ENCODE results near the gene MAPK12.

Gene MAPK12

GRCh38 chr22:50216055-50216683 is 45.3 kb downstream of the MAPK12 start:
- H3K36me3 ChIP-seq (ENCODE audit: control insufficient read depth, insufficient read depth, low read length), result peaks cover 73% of the 10 kb centered on the region

GRCh38 chr22:50215297-50216054 is 46.0 kb downstream of the MAPK12 start:
- Histone ChIP-seq H3K9ac (ENCODE audit: low read depth, low read length) (no peak overlapping the region), H3K4me3 (ENCODE audit: low read depth, low read length) (no peak overlapping the region), H3K9me3 (ENCODE audit: control insufficient read depth, insufficient read depth, low read length) (no peaks in the 10 kb centered on the region), H3K27me3 (ENCODE audit: control insufficient read depth, insufficient read depth, low read length) (no peaks in the 10 kb centered on the region), H3K4me1 (ENCODE audit: control insufficient read depth, insufficient read depth, low read length) (no peaks in the 10 kb centered on the region), H3K36me3 (ENCODE audit: control insufficient read depth, insufficient read depth, low read length) (peaks cover 72% of the 10 kb centered on the region)

More at GRCh38 chr22:50216055-50216683, 45.3 kb downstream of the MAPK12 start:
- H3K4me1 ChIP-seq (ENCODE audit: control insufficient read depth, insufficient read depth, low read length), result no peaks in the 10 kb centered on the region
- no peak overlapping the region for H3K4me3 ChIP-seq (ENCODE audit: low read depth, low read length)
- no peaks in the 10 kb centered on the region for H3K9me3 ChIP-seq (ENCODE audit: control insufficient read depth, insufficient read depth, low read length)
- H3K9ac ChIP-seq (ENCODE audit: low read depth, low read length), result no peak overlapping the region
- H3K27me3 ChIP-seq (ENCODE audit: control insufficient read depth, insufficient read depth, low read length), result no peaks in the 10 kb centered on the region

GRCh38 chr22:50213263-50213662 is 48.2 kb downstream of the MAPK12 start:
- Histone ChIP-seq H3K4me1 (ENCODE audit: control insufficient read depth, insufficient read depth, low read length) (no peaks in the 10 kb centered on the region), H3K9ac (ENCODE audit: low read depth, low read length) (no peak overlapping the region), H3K4me3 (ENCODE audit: low read depth, low read length) (no peak overlapping the region), H3K36me3 (ENCODE audit: control insufficient read depth, insufficient read depth, low read length) (peaks cover 65% of the 10 kb centered on the region), H3K27me3 (ENCODE audit: control insufficient read depth, insufficient read depth, low read length) (no peaks in the 10 kb centered on the region), H3K9me3 (ENCODE audit: control insufficient read depth, insufficient read depth, low read length) (no peaks in the 10 kb centered on the region)

DNA sequence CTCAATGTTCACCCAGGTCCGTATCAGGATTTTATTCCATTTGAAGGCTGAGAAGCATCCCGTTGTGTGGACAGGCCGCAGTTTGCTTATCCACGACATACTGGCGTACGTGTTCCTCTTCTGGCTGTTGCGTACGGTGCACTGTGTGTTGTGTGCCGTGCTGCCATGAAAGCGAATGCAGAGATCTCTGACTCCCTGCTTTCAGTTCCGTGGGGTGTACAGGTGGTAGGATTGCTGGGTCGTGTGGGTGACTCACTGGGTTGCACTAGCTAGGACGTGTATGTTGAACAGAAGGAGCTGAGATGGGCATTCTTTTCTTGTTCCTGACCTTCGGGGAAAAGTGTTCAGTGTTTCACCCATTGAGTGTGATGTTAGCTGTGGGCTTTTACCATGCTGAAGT is 50.3 kb downstream of the MAPK12 start:
- no peaks in the 10 kb centered on the region for H3K4me1 ChIP-seq (ENCODE audit: control insufficient read depth, insufficient read depth, low read length)
- H3K4me3 ChIP-seq (ENCODE audit: low read depth, low read length), result no peak overlapping the region
- H3K9me3 ChIP-seq (ENCODE audit: control insufficient read depth, insufficient read depth, low read length), result no peaks in the 10 kb centered on the region
- no peaks in the 10 kb centered on the region for H3K27me3 ChIP-seq (ENCODE audit: control insufficient read depth, insufficient read depth, low read length)
- no peak overlapping the region for H3K9ac ChIP-seq (ENCODE audit: low read depth, low read length)
- peaks cover 51% of the 10 kb centered on the region for H3K36me3 ChIP-seq (ENCODE audit: control insufficient read depth, insufficient read depth, low read length)

DNA sequence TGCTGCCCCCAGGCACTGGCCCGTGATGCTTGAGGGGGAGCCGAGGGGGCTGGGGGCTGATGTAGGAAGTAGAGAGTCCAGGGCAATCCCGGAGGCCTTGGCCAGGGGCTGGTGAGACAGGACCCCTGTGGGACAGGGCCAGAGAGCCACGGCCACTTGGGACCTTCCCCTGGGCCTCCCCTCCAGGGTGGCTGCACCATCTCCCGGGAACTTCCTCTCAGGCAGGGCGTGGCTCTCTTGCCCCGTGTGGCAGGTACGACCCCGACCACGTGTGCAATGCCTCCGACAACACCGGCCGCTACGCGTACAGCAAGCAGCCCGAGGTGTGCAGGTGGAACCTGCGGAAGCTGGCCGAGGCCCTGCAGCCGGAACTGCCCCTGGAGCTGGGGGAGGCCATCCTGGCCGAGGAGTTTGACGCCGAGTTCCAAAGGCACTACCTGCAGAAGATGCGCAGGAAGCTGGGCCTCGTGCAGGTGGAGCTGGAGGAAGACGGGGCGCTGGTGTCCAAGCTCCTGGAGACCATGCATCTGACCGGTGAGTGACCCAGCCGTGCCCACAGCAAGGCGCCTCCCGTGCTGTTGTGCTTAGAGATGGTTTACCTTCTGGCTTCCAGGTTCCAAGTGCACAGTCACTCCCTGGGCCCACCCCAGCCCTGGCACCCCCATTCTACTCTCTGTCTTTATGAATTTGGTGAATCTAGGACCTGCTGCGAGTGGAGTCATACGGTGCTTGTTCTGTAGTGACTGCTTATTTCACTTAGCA is 50.9 kb downstream of the MAPK12 start:
- no peaks in the 10 kb centered on the region for H3K4me1 ChIP-seq (ENCODE audit: control insufficient read depth, insufficient read depth, low read length)
- H3K27me3 ChIP-seq (ENCODE audit: control insufficient read depth, insufficient read depth, low read length), result no peaks in the 10 kb centered on the region
- H3K9me3 ChIP-seq (ENCODE audit: control insufficient read depth, insufficient read depth, low read length), result no peaks in the 10 kb centered on the region
- peaks cover 45% of the 10 kb centered on the region for H3K36me3 ChIP-seq (ENCODE audit: control insufficient read depth, insufficient read depth, low read length)
- H3K9ac ChIP-seq (ENCODE audit: low read depth, low read length), result no peak overlapping the region
- no peak overlapping the region for H3K4me3 ChIP-seq (ENCODE audit: low read depth, low read length)

GRCh38 chr22:50209893-50210292 is 51.6 kb downstream of the MAPK12 start:
- H3K36me3 ChIP-seq (ENCODE audit: control insufficient read depth, insufficient read depth, low read length), result peaks cover 39% of the 10 kb centered on the region

DNA sequence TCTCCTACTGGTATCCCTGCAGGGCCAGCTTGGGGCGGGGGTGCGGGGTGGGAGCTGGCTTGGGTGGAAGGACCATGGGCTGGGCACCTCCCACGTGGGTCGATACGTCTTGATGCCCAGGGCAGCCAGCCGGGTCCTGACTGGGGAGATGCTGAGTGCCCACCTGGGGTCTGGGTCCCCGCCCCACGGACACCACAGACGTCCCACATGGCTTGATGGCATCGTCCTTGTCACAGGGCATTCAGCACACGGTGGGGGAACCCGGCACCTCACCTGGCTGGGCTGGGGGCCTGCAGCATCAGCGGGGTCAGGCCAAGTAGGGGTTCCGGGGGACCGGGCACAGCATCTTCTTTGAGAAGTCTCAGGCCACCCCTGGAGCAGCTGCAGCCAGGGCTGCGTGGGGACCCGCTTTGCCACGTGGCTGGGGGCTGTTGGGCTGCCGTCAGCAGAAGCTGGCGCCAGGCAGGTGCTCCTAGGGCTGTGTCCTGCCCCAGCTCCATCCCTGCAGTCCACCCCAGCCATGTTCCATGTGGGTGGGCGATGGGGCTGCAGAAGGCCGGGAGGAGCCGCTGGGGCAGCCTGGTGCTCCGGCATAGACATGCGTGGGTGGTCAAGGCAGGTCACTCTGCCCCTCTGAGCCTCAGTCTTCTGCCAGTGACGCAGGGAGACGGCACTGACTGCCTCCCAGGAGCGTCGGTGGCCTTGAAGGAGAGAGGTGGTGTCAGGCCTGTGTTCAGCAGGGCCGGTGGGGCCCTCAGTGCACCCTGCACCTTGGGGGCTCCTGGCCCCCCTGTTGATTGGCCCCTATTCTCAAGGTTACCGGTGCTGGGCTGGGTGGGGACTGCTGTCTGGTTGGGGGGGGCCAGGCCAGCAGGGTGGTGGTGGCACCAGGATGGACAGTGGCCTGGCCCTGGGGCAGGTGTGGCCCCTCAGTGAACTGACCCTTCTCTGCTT is 52.3 kb downstream of the MAPK12 start:
- no peaks in the 10 kb centered on the region for H3K9me3 ChIP-seq (ENCODE audit: control insufficient read depth, insufficient read depth, low read length)
- no peak overlapping the region for H3K4me3 ChIP-seq (ENCODE audit: low read depth, low read length)
- H3K4me1 ChIP-seq (ENCODE audit: control insufficient read depth, insufficient read depth, low read length), result no peaks in the 10 kb centered on the region
- no peaks in the 10 kb centered on the region for H3K27me3 ChIP-seq (ENCODE audit: control insufficient read depth, insufficient read depth, low read length)
- no peak overlapping the region for H3K9ac ChIP-seq (ENCODE audit: low read depth, low read length)
- peaks cover 36% of the 10 kb centered on the region for H3K36me3 ChIP-seq (ENCODE audit: control insufficient read depth, insufficient read depth, low read length)

More at GRCh38 chr22:50209893-50210292, 51.6 kb downstream of the MAPK12 start:
- H3K27me3 ChIP-seq (ENCODE audit: control insufficient read depth, insufficient read depth, low read length), result no peaks in the 10 kb centered on the region
- H3K9ac ChIP-seq (ENCODE audit: low read depth, low read length), result no peak overlapping the region
- H3K4me1 ChIP-seq (ENCODE audit: control insufficient read depth, insufficient read depth, low read length), result no peaks in the 10 kb centered on the region
- H3K9me3 ChIP-seq (ENCODE audit: control insufficient read depth, insufficient read depth, low read length), result no peaks in the 10 kb centered on the region
- H3K4me3 ChIP-seq (ENCODE audit: low read depth, low read length), result no peak overlapping the region

DNA sequence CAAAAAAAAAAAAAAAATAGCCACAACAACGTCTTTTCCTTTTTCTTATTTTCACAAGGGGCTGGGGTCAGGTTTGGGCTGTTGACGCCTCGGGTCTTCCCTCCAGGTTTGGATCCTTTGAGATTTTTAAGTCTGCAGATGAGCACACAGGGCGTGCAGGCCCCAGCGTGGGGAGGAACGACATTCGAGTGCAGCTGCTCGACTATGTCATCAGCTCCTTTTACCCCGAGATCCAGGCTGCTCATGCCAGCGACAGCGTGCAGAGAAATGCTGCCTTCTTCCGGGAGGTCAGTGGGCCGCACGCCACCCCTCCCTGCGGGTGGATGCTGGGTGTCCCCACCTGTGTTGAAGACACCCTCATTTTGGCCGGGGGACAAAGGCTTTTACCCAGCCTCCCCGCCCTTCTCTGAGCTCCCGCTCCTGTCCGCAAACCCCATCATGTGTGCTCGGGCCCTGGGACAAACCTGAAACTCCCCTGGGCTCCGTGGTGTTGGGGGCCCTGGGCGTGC is 53.0 kb downstream of the MAPK12 start:
- Histone ChIP-seq H3K9me3 (ENCODE audit: control insufficient read depth, insufficient read depth, low read length) (no peaks in the 10 kb centered on the region), H3K4me1 (ENCODE audit: control insufficient read depth, insufficient read depth, low read length) (no peaks in the 10 kb centered on the region), H3K27me3 (ENCODE audit: control insufficient read depth, insufficient read depth, low read length) (no peaks in the 10 kb centered on the region), H3K4me3 (ENCODE audit: low read depth, low read length) (no peak overlapping the region), H3K9ac (ENCODE audit: low read depth, low read length) (no peak overlapping the region), H3K36me3 (ENCODE audit: control insufficient read depth, insufficient read depth, low read length) (peaks cover 36% of the 10 kb centered on the region)

- no peak overlapping the region for H3K4me3 ChIP-seq (ENCODE audit: low read depth, low read length)
- H3K27me3 ChIP-seq (ENCODE audit: control insufficient read depth, insufficient read depth, low read length), result no peaks in the 10 kb centered on the region
- no peaks in the 10 kb centered on the region for H3K4me1 ChIP-seq (ENCODE audit: control insufficient read depth, insufficient read depth, low read length)
- H3K36me3 ChIP-seq (ENCODE audit: control insufficient read depth, insufficient read depth, low read length), result peaks cover 27% of the 10 kb centered on the region
- no peak overlapping the region for H3K9ac ChIP-seq (ENCODE audit: low read depth, low read length)
- H3K9me3 ChIP-seq (ENCODE audit: control insufficient read depth, insufficient read depth, low read length), result no peaks in the 10 kb centered on the region
These were observed 53.9 kb downstream of the MAPK12 start for GRCh38 chr22:50207383-50208140.

- no peaks in the 10 kb centered on the region for H3K4me1 ChIP-seq (ENCODE audit: control insufficient read depth, insufficient read depth, low read length)
- no peak overlapping the region for H3K4me3 ChIP-seq (ENCODE audit: low read depth, low read length)
- peak overlapping the region; percentile 16 for H3K9ac ChIP-seq (ENCODE audit: low read depth, low read length)
- H3K27me3 ChIP-seq (ENCODE audit: control insufficient read depth, insufficient read depth, low read length), result no peaks in the 10 kb centered on the region
- H3K9me3 ChIP-seq (ENCODE audit: control insufficient read depth, insufficient read depth, low read length), result no peaks in the 10 kb centered on the region
- peaks cover 23% of the 10 kb centered on the region for H3K36me3 ChIP-seq (ENCODE audit: control insufficient read depth, insufficient read depth, low read length)
These were observed 54.9 kb downstream of the MAPK12 start for GRCh38 chr22:50206599-50206998.
